Right hindlimb (tissue), 1 donor: ENCODE data around the gene TMEM9.

ENCODE experiments used
- DNase-seq: peaks from one replicate; pipeline ENCODE4 v3.0.0-alpha.2; 2018

Gene TMEM9

DNA sequence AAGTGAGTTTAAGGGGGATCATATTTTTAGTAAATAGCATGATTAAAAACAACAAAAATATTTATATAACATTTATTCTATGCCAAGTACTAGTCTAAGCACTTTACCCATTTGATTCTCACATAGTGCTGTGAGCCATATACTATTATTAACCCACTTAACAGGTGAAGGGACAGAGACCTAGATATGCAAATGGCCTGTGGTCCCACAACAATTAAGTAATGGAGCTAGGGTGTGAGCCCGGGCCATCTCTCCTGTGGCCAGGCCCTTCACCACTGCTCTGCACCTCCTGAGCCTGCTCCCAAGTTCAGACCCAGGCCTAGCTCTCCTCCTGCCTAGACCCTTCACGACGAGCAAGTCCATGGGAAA is 27.8 kb downstream of the TMEM9 start:
- no peak for DNase-seq

DNA sequence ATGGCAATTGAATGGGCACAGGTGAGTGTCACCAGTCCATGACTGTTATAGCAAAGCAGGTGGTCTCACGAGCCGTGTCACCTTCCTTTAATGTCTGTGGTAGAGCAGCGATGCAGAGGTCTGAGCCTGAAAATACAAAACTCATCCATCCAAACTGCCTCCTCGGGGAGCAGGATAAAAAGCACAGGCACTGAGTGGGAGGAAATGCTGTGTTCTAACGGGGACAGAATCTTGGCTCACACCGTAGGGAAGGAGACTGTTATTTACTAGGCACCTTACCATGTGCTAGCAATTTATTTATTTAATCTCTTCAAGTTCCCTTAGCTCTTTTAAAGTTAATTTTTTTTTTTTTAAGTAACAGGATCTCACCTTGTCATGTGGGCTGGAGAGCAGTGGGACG is 28.5 kb downstream of the TMEM9 start:
- DNase-seq: no peak

DNA sequence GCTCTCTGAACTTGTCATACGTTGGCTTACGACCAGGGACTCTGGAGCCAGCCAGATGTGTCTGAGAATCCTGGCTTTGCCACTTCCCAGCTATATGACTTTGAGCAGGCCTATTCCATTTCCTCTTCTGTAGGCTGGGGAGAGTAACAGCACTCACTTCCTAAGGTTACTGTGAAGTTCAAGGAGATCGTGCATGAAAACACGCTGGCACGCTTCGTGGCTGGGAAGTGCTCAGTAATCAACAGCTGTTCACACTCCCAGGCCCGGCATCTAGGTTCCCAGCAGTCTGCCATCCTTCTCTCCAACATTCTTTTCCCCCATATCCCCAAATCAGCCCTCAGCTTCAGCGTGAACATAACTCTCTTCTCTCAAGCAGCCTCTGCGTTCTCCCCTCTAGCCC is 29.3 kb downstream of the TMEM9 start:
- peak; percentile 46 for DNase-seq

DNA sequence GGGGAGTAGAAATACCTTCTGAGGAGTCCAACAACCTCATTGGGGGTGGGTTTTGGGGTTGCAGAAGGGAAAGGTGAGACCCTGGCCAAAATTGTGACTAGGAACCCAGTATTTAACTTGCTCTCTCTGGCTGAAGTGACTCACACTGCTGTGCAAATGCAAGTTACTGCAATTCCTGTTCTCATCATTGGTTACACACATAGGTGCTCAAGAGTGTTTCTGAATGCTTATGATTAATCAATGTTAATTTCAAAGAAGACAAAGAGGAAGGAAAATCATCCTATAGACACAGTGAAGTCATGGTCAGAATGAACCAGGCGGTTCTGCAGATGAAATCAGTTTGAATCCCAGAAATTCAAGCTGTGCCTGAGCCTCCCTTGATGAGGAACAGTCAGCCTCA is 30.4 kb downstream of the TMEM9 start:
- DNase-seq: no peak

DNA sequence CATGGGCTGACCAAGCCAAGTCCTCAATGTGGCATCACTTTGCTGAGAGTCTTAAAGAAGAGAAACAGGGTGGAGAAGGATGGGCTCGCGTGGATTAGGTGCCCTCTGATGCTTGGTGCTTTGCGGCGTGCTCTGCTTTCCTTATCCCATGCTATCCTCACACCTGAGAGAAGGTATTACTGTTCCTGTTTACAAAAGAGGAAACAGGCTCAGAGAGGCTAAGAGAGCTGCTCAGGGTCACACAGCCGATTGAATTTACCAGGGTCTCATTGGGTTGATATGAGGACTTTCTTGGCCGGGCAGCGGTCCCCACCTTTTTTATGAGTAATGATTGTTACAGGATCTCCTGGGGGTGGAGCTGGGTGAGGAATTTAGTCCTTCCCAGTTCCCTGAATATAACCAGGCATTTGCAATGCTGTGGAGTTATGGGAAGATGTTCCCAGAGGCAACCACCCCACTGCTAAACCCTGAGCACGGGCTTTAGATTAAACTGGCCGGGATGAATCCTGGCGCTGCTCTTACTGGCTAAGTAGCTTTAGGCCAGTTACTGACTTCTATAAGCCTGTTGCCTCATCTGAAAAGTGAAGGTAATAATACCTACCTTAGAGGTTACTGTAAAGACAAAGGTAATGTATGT is 31.8 kb downstream of the TMEM9 start:
- DNase-seq: no peak

DNA sequence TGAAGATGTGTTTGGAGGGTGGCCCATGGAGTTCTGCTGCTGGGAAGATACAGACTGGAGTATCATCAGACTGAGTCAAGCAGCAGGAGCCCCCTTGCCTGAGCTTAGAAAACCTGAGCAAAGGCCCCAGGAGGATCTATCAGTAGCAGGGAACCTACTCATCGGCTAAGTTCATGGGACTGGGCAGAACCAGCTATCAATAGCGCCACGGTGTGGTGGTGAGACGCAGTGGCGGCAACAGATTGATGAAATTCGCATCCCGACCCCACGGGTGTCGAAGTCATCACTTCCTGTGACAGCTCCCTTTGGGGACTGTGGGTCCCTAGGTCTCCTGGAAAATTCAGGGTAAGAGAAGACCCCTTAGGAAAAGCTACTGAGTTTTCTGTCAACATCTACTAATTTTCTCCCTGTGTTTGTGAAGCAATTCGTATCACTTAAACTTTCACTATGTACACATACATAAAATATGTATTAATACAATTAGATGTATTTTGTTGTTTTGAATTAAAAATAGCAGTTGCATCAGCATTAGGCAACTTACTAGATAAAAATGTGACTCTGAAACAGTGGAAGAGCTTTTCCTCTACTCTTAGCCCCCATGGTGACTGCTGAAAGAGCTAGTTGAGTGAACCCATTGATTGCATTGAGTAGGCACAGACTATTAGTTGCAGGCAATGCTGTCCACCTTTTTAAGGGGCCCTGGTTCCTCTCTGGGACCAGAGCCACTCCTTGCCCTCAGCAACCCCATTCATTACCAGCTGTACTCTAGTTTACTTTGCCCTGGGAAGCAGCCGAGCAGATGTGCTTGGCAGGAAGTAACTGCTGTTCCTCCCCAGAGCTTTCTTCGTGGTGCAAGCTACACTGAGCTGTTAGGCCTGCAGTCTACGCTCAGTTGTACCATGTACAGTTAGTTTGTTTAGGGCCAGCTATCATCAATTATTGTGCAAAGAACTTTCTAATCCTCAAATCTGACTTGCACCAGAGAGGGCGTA is 34.8 kb downstream of the TMEM9 start:
- peak; percentile 56 for DNase-seq

DNA sequence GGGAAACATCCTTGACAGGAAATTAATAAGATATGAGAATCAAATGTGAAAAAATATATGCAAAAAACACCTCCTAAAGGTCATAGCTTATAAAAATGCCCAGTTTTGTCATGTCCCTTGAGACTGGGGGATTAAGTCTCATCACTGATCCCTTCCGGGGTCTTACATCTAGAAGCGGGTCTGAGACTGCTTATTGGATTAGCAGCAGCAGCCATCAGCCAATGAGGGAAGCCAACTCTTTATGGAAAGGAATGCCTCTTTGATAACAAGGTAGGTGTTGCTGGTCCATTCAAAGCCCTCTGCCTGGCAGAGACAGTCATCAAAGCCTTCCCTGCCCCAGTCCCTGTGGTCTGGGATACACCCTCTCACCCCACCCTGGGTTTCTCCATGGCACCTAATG is 38.2 kb downstream of the TMEM9 start:
- DNase-seq: no peak

DNA sequence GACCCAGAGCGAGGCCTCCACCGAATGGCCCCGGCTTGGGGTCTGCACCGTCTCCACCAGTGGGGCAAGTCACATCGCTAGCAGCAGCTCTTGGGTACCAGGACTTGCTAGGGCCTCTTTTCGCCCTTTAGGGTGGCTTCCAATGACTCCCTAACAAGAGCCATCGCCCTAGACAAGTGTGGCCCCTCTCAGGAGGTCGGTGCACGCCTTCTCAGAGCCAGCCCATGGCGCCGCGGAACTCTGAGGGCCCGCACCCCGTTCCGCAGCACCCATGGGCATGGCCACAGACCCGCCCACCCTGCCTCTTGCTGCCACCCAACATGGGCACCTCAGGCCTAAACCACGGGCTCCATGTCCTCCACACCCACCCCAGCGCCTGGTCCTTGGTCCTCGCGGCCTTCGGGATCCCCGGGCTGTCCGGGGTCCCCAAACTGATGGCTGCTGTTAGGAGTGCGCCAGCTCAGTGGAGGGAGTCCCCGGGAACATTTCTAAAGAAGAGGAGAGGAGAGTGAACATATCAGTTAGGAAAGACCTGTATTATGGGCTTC is 38.8 kb downstream of the TMEM9 start:
- no peak for DNase-seq

DNA sequence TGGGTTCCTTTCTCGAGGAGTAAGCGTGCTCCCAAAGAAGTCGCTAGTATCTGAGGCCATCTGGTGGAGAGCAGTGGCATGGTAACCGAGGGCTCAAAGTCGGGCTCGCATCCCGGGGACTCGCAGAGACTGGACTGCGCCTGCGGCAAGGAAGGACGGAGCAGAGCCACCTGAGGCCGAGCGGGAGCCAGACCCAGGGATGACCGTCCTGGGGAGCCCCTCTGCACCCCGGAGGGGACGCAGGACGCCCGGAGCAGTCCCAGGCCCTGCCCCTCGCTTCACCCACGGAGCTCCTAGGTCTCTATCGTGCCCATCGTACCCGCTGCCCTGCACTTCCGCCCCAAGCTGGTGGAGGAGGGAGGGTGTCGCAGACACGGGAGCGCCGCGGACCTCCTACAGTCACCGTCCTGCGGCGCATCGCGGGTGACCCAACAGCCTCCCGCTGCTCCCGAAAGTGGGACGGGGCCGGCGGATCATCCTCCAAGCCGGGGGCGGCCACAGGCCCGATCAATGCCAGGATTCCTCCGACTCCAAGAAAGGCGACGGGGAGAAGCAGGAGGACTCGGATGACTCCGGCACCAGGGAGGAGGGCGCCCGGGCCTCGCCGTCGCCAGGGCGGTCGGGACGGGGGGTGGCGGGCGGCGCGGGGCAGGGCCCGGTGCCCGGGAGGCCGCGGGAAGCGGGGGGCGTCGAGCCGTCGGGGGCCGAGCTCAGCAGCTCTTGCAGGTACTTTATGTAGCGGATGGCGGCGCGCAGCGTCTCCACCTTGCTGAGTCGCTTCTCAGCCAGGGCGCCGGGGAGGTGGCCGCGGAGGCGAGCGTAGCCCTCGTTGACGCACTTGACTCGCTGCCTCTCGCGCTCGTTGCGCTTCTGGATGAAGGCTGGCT is 39.8 kb downstream of the TMEM9 start:
- peak; percentile 93 for DNase-seq

DNA sequence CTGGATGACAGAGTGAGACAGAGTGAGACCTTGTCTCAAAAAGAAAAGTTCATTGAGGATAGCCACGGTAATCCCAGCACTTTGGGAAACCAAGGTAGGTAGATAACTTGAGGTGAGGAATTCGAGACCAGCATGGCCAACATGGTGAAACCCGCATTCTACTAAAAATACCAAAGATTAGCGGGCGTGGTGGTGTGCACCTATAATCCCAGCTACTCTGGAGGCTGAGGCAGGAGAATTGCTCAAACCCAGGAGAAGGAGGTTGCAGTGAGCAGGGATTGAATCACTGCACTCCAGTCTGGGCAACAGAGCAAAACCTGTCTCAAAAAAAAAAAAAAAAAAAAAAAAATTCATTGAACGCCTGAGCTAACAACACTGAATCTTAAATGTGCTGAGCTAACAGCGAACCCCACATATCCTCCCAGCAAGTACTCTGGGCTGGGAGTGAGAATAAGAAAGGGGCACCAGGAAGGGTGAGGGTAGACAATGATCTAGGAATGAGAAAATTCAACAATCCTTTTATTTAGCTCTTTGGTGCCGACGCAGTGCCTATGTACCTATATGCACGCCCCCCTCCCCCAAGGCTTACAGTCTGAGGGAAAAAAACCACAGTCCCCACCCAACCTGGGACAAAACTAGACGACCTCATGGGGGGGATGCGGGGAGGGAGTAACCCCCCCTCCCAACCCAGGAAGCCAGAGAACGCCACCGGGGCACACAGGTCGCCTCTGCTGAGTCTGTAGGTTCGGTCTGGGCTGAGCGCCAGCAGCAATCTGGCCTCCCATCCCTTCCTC is 40.6 kb downstream of the TMEM9 start:
- no peak for DNase-seq

DNA sequence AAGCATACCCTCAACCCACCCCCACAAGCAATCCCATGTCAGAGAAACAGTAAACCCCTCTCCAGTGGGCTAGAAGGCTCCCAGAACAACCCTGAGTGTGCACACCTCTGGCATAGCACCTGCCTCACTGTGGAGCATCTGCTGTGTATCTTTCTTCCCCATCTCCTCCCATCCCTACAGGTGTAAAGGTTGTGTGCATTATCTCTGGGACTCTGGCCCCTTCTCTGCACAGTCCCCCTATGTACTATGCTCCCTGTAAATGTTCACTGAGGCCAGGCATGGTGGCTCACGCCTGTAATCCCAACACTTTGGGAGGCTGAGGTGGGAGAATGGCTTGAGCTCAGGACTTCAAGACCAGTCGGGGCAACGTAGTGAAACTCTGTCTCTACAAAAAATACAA is 41.3 kb downstream of the TMEM9 start:
- no peak for DNase-seq

DNA sequence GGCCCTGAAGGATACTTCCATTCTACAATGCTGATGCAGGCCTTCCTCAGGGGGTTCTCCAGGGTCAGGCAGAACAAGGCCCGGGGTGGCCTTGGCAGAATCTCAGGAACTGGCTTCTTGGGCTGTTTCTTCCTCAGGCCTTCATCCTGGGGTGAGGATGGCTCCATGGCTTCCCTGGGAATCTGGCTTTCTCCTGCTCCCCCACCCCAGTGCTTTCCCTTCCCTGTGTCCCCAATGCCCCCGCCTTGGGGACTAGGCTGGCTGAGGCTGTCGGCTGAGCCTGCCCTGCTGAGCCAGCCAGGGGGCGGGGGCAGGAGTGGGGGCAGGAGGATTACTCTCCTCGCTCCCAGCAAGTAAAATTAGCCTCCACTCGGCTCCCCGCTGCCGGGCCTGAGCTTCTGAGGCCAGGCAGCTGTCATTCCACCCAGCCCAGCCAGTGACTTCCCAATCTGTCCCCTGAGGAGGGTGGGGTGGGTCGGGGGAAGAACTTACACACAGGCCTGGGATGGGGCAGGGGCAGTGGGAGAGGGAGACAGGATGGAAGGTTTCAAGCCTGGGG is 42.0 kb downstream of the TMEM9 start, which contains the start of gene CACNA1S:
CACNA1S (minus strand) TSS at position 254 of the 559 bp plus-strand sequence; CDS start at position 167, 87 bp downstream.
- DNase-seq: peak; percentile 65

DNA sequence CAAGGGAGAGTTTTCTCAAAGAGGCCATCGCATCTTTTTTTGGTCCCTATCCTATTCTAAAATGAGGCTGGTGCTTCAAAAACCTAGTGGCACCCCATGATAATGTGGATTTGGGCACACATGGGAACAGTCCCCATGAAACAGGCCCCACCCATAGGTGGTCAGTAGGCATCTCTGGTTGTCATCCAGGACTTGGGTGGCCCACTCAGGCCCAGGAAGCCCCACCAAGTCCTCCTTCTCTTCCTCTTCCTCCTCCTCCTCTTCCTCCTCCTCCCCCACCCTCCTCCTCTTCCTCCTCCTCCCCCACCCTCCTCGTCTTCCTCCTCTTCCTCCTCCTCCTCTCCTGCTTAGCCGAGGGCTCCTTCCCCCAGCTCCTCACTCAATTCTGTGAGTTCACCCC is 42.6 kb downstream of the TMEM9 start:
- no peak for DNase-seq

DNA sequence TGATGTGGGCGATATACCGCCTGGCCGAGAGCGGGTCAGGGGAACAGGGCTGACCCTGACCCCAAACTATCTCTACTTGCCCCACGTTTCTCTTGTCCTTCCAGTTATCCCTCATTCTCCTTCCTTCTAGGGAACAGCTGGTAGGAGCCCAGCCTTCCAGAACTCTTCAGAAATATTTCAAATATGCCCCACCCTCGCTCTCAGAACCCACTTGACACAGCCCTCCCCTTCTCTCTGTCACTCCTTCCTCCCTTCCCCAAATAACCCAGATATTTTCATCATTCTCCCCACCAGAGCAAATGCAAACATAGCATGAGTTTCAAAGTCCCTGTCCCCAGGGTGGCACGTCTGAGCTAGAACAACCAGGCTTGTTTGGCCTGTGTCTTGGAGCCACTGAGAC is 43.1 kb downstream of the TMEM9 start:
- DNase-seq: no peak

DNA sequence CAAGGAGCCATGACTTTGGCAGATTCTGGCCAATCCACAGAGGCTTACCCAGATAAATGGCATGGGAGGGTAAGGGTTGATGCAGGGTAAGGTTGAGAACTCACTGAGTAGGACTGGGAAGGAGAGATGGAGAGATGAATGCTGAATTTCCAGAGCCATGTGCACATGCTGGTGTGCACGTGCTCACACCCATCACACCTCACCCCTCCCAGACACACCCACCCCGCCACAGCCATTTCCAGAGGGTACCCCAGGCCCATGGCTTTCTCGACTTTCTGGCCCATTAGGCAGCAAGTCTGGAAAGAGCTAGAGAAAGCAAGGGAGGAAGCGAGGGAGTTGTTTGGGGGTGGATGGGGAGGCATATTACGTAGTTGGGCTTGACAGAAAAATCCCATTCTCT is 43.7 kb downstream of the TMEM9 start:
- no peak for DNase-seq

DNA sequence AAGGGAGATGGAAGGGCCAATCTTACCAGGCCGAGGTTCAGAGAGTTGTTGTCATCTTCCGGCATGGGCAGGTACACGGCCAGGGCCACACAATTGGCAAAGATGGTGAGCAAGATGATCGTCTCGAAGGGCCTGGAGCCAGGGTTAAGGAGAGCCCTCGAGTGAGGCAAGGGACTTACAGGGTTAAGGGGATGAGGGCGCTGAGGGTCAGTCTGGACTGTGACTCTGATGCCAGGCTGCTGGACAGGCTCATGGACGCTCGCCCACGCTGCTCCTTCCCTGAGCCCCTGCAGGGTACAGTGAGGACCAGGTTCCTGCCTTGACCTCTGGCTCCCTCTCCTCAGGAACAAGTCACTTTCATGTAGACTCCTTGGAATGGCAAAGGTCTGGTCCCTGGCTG is 44.1 kb downstream of the TMEM9 start:
- no peak for DNase-seq

DNA sequence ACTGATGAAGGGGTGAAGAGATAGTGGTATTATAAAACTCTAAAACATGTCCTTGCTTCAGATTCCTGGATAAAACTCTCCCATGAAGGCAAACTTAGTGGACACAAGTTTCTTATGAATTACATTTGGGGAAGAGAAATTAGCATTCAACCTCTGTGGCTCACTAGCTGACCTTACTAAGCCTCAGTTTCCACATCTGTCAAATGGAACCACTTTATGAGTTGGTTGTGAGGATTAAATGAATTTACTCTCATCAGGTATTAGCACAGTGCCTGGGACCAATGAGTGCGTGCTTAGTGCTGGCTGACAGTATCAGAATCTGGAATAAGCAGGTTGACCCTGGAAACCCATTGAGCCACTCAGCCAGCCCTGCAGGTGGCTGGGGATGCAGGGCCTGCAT is 44.6 kb downstream of the TMEM9 start:
- no peak for DNase-seq

DNA sequence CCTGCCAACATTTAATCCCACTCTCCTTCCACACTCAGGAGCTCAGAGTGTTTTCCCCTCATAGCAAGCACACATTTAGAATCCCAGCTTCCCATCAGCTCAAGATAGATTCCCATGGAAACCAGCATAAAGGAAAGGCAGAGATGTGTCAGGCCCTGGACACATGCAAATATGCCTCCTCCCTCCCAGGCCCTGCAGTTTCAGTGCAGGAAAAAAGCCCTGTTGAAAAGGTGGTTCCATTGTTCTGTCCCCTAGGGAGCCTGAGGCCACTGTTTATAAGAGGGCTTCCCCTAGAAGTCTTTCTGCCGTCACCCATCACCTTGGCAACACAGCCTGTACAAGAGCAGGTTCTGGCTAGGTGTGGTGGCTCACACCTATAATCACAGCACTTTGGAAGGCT is 45.7 kb downstream of the TMEM9 start:
- no peak for DNase-seq

DNA sequence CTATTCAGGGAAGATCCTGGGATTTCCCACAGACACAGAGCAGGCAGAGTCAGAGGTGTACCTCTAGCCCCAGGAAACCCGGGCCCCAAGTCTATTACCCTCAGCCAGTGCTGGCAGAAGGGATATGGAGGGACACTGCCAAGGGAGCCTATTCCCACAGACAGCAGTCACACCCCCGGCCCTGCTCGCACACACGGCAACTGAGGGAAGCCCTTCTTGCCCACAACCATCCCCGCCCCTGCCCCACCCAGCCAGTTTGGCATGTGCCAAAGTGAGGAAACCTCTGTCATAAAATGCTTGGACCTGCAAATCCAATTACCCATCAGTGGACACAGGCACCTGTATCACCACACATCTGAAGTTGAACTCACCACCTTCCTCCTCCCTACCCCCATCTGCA is 48.6 kb downstream of the TMEM9 start:
- DNase-seq: no peak

DNA sequence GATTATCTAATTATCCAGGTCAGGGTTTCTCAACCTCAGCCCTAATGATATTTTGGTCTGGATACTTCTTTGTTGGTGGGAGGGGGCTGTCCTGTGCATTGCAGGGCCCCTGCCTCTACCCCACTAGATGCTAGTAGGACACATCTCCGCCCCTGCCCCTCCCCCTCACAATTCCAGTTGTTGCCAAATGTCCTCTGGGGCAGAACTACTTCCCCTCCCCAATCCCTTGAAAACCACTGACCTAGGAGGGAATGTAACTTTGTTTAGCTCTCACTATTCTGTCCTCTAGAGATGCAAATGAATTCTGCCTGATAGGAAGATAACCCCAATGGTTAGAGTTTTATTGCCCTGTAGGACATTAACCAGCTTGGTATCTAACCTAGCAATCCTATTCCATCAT is 50.1 kb downstream of the TMEM9 start:
- no peak for DNase-seq

DNA sequence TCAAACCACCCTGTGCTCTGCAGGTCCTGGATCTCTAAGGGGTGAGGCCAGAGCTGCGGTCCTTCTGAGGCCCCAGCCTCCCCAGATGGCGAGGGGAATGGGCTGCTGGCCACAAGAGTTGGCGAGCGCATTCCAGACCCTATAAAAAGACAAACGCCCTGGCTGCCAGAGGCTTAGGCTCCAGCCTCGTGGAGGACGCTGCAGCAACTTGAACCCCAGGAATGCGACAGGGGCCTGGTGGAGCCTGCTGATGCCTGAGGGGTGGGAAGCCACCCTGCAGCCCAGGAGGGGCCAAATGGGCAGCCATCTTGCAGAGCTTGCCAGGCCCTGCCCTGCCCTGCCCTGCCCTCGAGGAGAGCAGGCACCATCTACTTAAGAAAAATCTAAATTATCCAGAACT is 50.6 kb downstream of the TMEM9 start:
- DNase-seq: no peak
